ENCODE data around the gene CD177. TPM values are rescaled to one million over a fixed set of nuclear protein-coding genes. Genes with fewer than 3 reads are reported as not detected.

CD177 gene
- total and polyA plus RNA-seq, 9 of the 15 experiments (the other 6 are each of a cell fraction or from before 2014, with no cell fraction given) = not detected

GRCh38 chr19:43313711-43314495 lies 39.6 kb upstream of the CD177 start:
- peaks cover 2 to 4% of the 10 kb centered on the region in 2 experiments; a peak in 1 of 5 replicates for H3K27me3 ChIP-seq (ENCODE audit: control insufficient read depth in 2 of 2, insufficient read depth in 2 of 2, low read length in 2 of 2)
- ChIA-PET POLR2A (interaction anchor here (0.6 kb wide), 1 partner anchor 131 kb away, joined by 4 read pairs; no protein-coding TSS in a partner anchor), CTCF (ENCODE audit: low intra/inter-chr PET ratio) (no interaction called here)
- H4K20me1 ChIP-seq (replicated peaks; ENCODE audit: control insufficient read depth, insufficient read depth, low read length) = no peaks in the 10 kb centered on the region
- H3K4me2 ChIP-seq (ENCODE audit: insufficient read depth, low read length) = no peak overlapping the region
- ATAC-seq = no peak
- in situ Hi-C loops (cut with MboI) = loop anchor here (10.0 kb wide), 1 partner anchor 129 kb away; the partner anchor contains the start of gene PSG5
- H3K27ac ChIP-seq (ENCODE audit: extremely low read depth, low read depth, low read length) = no peak overlapping the region
- no peaks in the 10 kb centered on the region for H3K9me3 ChIP-seq (replicated peaks; ENCODE audit: control insufficient read depth, insufficient read depth, low read depth, low read length)
- no peak overlapping the region for H3K9ac ChIP-seq (ENCODE audit: insufficient read depth in 1 of 2, low read depth in 2 of 2, low read length in 2 of 2)
- H3K79me2 ChIP-seq (ENCODE audit: control insufficient read depth, insufficient read depth, low read length) = no peaks in the 10 kb centered on the region
- TF ChIP-seq ARID1B (IDR thresholded peaks at IDR 0.05) (no peak), CBFA2T2 (conservative IDR thresholded peaks at IDR 0.05) (no peak), ZBTB17 (CRISPR knock-in tag; IDR thresholded peaks at IDR 0.05) (no peak), SNIP1 (IDR thresholded peaks at IDR 0.05; ENCODE audit: low read depth) (no peak), MAFF (IDR thresholded peaks at IDR 0.05; ENCODE audit: low read length) (0 out of 2 replicates have a peak, but pooled peaks have one; percentile 9), SMAD1 (IDR thresholded peaks at IDR 0.05; ENCODE audit: low read depth, low read length, partially characterized antibody) (no peak), ZNF121 (CRISPR knock-in tag; conservative IDR thresholded peaks at IDR 0.05) (no peak), ZBTB1 (CRISPR knock-in tag; IDR thresholded peaks at IDR 0.05; ENCODE audit: borderline replicate concordance, low read depth) (no peak), ZNF316 (IDR thresholded peaks at IDR 0.05) (peak; percentile 28; the same call in 1 of the 2 replicates), CBFA2T3 (IDR thresholded peaks at IDR 0.05) (0 out of 2 replicates have a peak, but pooled peaks have one; percentile 3)
- intact Hi-C loops (cut with micrococcal nuclease) = loop anchor here (10.0 kb wide), 1 partner anchor 111 kb away; no protein-coding TSS in a partner anchor
- no peak for FAIRE-seq
- H3K4me1 ChIP-seq (replicated peaks in 1 of 2; ENCODE audit: control insufficient read depth in 2 of 2, insufficient read depth in 2 of 2, low read length in 2 of 2) = no peaks in the 10 kb centered on the region
- H2AFZ ChIP-seq (ENCODE audit: low read depth, low read length) = no peak overlapping the region
- no peaks in the 10 kb centered on the region for H3K9me1 ChIP-seq (ENCODE audit: control insufficient read depth, insufficient read depth, low read length)
- WGBS (ENCODE audit: insufficient coverage, low coverage, missing lambda C conversion rate) = 2% methylated on average over 12 of the region's 12 CpGs
- BruUV-seq (replicated peaks) = no TSS peak
- H3K4me3 ChIP-seq = no peak overlapping the region
- no peaks in the 10 kb centered on the region for H3K36me3 ChIP-seq (ENCODE audit: control insufficient read depth, insufficient read depth, low read length)
- no peak for DNase-seq (ENCODE audit: extremely low read depth in 1 of 4, low spot score in 3 of 4)
